ENCODE data around the gene ART1.

Gene ART1

DNA sequence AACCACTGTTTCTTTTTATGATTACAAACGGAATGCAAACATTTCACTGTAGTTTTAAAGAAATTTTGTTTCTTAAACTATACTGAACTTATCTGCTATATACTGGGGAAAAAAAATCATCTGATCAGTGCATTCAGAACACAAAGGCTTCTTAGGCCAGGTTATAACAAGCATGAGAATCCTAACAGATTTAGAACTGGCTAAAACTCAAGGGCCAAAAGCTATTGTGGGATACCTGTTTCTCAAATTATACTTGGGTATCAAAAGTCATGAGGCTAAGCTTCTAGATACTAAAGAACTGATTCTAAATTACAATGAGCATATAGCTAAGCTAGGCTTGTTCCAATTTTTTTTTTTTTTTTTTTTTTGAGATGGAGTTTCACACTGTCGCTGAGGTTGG, 56.0 kb downstream of the ART1 start:
- Histone ChIP-seq H3K9me3 (ENCODE audit: control insufficient read depth in 1 of 2, low read length in 2 of 2) (no peaks in the 10 kb centered on the region), H3K27ac (ENCODE audit: low read length) (no peak overlapping the region), H3K27me3 (ENCODE audit: low read depth, low read length) (no peaks in the 10 kb centered on the region), H3K4me3 (ENCODE audit: low read depth in 1 of 2, low read length in 2 of 2) (no peak overlapping the region), H3K4me1 (ENCODE audit: control insufficient read depth in 1 of 2, insufficient read depth in 2 of 2, low read length in 2 of 2) (no peaks in the 10 kb centered on the region), H3K36me3 (ENCODE audit: control insufficient read depth in 1 of 2, insufficient read depth in 2 of 2, low read length in 2 of 2) (peaks cover 42 to 74% of the 10 kb centered on the region in 2 donors)

DNA sequence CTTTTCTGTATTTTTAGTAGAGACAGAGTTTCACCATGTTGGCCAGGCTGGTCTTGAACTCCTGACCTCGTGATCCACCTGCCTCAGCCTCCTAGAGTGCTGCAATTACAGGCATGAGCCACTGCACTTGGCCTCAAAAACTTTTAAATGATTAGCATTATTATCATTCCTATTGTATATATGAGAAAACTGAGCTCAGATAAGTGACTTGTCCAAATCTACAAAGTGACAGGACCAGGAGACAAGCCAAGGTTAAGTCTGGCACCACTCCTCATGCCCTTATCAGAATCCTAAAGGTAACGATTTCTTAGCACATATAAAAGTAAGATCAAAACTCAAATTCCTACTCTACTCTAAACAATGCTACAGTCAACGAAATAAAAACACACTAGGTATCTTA, 58.5 kb downstream of the ART1 start:
- Histone ChIP-seq H3K9me3 (ENCODE audit: control insufficient read depth in 1 of 2, low read length in 2 of 2) (no peaks in the 10 kb centered on the region), H3K27ac (ENCODE audit: low read length) (no peak overlapping the region), H3K36me3 (ENCODE audit: control insufficient read depth in 1 of 2, insufficient read depth in 2 of 2, low read length in 2 of 2) (peaks cover 43 to 67% of the 10 kb centered on the region in 2 donors), H3K4me3 (ENCODE audit: low read depth in 1 of 2, low read length in 2 of 2) (no peak overlapping the region), H3K4me1 (ENCODE audit: control insufficient read depth in 1 of 2, insufficient read depth in 2 of 2, low read length in 2 of 2) (no peaks in the 10 kb centered on the region), H3K27me3 (ENCODE audit: low read depth, low read length) (no peaks in the 10 kb centered on the region)

DNA sequence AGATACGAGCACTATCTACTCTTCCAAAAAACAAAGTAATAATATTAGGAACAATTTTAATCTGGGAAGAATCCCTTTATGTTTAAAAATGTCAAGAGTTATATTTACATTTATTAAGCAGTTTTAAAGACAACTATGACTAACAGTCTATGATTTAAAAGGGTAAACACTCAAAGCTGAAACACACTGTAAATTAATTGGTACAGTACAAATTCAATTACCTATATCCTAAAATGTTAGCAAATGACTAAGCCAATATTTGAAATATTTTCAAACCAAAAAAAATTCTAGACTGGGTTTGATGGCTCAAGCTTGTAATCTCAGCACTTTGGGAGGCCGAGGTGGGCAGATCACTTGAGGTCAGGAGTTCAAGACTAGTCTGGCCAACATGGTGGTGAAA, 62.2 kb downstream of the ART1 start:
- Histone ChIP-seq H3K9me3 (ENCODE audit: control insufficient read depth in 1 of 2, low read length in 2 of 2) (no peaks in the 10 kb centered on the region), H3K4me3 (ENCODE audit: low read depth in 1 of 2, low read length in 2 of 2) (no peak overlapping the region), H3K4me1 (ENCODE audit: control insufficient read depth in 1 of 2, insufficient read depth in 2 of 2, low read length in 2 of 2) (no peaks in the 10 kb centered on the region), H3K27me3 (ENCODE audit: low read depth, low read length) (no peaks in the 10 kb centered on the region), H3K36me3 (ENCODE audit: control insufficient read depth in 1 of 2, insufficient read depth in 2 of 2, low read length in 2 of 2) (peaks cover 45 to 77% of the 10 kb centered on the region in 2 donors), H3K27ac (ENCODE audit: low read length) (no peak overlapping the region)

- Histone ChIP-seq H3K27ac (ENCODE audit: low read length) (no peak overlapping the region), H3K4me1 (ENCODE audit: control insufficient read depth in 1 of 2, insufficient read depth in 2 of 2, low read length in 2 of 2) (no peaks in the 10 kb centered on the region), H3K36me3 (ENCODE audit: control insufficient read depth in 1 of 2, insufficient read depth in 2 of 2, low read length in 2 of 2) (peaks cover 58 to 78% of the 10 kb centered on the region in 2 donors), H3K27me3 (ENCODE audit: low read depth, low read length) (no peaks in the 10 kb centered on the region), H3K9me3 (ENCODE audit: control insufficient read depth in 1 of 2, low read length in 2 of 2) (no peaks in the 10 kb centered on the region), H3K4me3 (ENCODE audit: low read depth in 1 of 2, low read length in 2 of 2) (no peak overlapping the region)
These were observed 65.0 kb downstream of the ART1 start for GRCh38 chr11:3709977-3710376.

GRCh38 chr11:3710485-3711259, 65.7 kb downstream of the ART1 start:
- Histone ChIP-seq H3K9me3 (ENCODE audit: control insufficient read depth in 1 of 2, low read length in 2 of 2) (no peaks in the 10 kb centered on the region), H3K4me1 (ENCODE audit: control insufficient read depth in 1 of 2, insufficient read depth in 2 of 2, low read length in 2 of 2) (no peaks in the 10 kb centered on the region), H3K27me3 (ENCODE audit: low read depth, low read length) (no peaks in the 10 kb centered on the region), H3K27ac (ENCODE audit: low read length) (no peak overlapping the region), H3K4me3 (ENCODE audit: low read depth in 1 of 2, low read length in 2 of 2) (no peak overlapping the region), H3K36me3 (ENCODE audit: control insufficient read depth in 1 of 2, insufficient read depth in 2 of 2, low read length in 2 of 2) (peaks cover 52 to 78% of the 10 kb centered on the region in 2 donors)

GRCh38 chr11:3712274-3712673, 67.3 kb downstream of the ART1 start:
- Histone ChIP-seq H3K27me3 (ENCODE audit: low read depth, low read length) (no peaks in the 10 kb centered on the region), H3K4me1 (ENCODE audit: control insufficient read depth in 1 of 2, insufficient read depth in 2 of 2, low read length in 2 of 2) (no peaks in the 10 kb centered on the region), H3K27ac (ENCODE audit: low read length) (no peak overlapping the region), H3K9me3 (ENCODE audit: control insufficient read depth in 1 of 2, low read length in 2 of 2) (no peaks in the 10 kb centered on the region), H3K36me3 (ENCODE audit: control insufficient read depth in 1 of 2, insufficient read depth in 2 of 2, low read length in 2 of 2) (peaks cover 53 to 82% of the 10 kb centered on the region in 2 donors), H3K4me3 (ENCODE audit: low read depth in 1 of 2, low read length in 2 of 2) (no peak overlapping the region)

All from muscle layer of duodenum (tissue), 2 donors.